GM12892 (cell line): Measurements from ENCODE around the gene ZDHHC3.

ENCODE experiments used
- POLR2A ChIP-seq: IDR thresholded peaks from 2 replicates; pipeline ENCODE4 v1.6.1; 2011; ENCODE audit warnings: low read depth, low read length, control low read depth
- POLR2AphosphoS5 ChIP-seq: IDR thresholded peaks from 2 replicates; pipeline ENCODE4 v1.6.1; 2011; ENCODE audit warnings: low read depth, low read length, control low read depth
- TAF1 ChIP-seq: IDR thresholded peaks from 2 replicates; pipeline ENCODE4 v1.6.1; 2011; ENCODE audit warnings: low read depth, mild to moderate bottlenecking, control low read depth, low read length, borderline replicate concordance

GRCh38 chr3:44918581-44918980 is 57.4 kb downstream of the ZDHHC3 start:
- no peak for TF ChIP-seq POLR2AphosphoS5
- no peak for TF ChIP-seq POLR2A
- TF ChIP-seq TAF1, result no peak
